GM12875 (cell line): Measurements from ENCODE around the gene NHEJ1.

Experiments
- H3K4me3 ChIP-seq: one replicate; pipeline ENCODE4 v1.5.1; 2011; ENCODE audit warnings: low read depth, low read length, control low read depth
- TF ChIP-seq, protein P1 (sequence below): IDR thresholded peaks from 2 replicates; pipeline ENCODE4 v1.5.1; 2011; ENCODE audit warnings: low read depth, mild to moderate bottlenecking, control low read depth, inconsistent platforms, low read length, moderate library complexity, borderline replicate concordance; ENCODE audit not compliant: insufficient read depth

NHEJ1 gene

DNA sequence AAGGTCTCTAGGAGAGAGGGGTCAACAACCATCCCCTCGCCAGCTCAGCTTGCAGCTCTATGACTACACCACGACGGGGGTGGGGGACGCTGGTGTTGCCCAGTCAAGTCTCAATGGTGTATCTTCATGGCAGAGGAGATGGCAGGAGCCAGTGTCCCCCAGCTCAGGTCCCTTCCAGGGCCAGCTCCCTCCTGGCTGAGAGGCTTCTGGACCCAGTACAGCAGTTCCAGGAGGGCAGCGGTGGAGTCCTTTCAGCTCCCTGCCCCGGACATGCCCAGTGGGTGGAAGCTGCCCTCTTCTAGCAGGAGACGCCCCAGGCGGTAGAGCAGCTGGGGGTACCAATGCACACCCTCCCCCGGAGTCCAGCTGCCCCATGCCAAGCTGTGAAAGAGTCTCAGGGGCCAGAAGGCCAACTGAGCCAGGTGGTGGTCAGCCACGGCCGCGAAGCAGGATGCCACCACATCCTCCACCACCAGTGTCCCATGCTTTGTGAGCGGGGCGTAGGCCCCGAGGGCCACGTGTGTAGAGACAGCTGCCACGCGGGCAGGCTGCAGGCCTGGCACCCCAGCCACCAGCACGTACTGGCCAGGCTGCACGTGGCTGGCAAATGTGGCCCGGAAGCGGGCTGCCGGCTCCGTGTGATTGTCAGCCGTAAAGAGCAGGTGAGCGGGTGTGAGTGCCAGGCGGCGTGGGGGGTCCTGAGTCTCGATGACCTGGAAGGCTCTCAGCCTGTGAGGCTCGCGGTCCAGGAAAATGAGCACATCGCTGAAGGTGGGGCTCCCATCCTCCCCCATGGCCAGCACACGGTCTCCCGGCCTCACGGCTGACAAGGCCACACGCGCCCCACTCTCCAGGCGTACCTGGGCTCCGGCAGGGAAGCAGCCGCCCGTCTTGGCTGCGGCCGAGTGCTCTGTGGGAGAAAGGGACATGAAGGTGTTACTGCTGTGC is 105.4 kb downstream of the NHEJ1 start:
- TF ChIP-seq, protein P1, sequence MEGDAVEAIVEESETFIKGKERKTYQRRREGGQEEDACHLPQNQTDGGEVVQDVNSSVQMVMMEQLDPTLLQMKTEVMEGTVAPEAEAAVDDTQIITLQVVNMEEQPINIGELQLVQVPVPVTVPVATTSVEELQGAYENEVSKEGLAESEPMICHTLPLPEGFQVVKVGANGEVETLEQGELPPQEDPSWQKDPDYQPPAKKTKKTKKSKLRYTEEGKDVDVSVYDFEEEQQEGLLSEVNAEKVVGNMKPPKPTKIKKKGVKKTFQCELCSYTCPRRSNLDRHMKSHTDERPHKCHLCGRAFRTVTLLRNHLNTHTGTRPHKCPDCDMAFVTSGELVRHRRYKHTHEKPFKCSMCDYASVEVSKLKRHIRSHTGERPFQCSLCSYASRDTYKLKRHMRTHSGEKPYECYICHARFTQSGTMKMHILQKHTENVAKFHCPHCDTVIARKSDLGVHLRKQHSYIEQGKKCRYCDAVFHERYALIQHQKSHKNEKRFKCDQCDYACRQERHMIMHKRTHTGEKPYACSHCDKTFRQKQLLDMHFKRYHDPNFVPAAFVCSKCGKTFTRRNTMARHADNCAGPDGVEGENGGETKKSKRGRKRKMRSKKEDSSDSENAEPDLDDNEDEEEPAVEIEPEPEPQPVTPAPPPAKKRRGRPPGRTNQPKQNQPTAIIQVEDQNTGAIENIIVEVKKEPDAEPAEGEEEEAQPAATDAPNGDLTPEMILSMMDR, result no peak
- H3K4me3 ChIP-seq, result no peak overlapping the region

DNA sequence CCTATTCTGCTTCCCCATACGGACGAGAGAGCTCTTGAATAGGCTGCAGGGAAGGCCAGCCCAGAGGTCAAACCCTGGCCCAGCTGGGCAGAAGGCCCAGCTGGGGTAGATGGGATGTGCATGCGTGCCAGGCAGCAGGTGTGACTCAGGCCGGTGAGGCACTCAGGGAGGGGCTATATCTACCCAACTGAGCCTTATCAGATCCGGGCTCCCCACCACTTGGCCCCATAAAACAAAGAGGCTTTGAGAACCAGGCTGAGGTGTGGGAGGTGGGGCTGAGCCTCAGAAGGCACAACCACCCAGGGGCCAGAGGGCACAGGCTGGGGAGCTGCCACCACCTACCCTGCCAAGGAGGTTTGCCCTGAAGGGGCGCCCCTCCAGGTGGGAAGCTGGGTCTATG is 111.3 kb downstream of the NHEJ1 start:
- TF ChIP-seq, protein P1, result no peak
- H3K4me3 ChIP-seq, result no peak overlapping the region

DNA sequence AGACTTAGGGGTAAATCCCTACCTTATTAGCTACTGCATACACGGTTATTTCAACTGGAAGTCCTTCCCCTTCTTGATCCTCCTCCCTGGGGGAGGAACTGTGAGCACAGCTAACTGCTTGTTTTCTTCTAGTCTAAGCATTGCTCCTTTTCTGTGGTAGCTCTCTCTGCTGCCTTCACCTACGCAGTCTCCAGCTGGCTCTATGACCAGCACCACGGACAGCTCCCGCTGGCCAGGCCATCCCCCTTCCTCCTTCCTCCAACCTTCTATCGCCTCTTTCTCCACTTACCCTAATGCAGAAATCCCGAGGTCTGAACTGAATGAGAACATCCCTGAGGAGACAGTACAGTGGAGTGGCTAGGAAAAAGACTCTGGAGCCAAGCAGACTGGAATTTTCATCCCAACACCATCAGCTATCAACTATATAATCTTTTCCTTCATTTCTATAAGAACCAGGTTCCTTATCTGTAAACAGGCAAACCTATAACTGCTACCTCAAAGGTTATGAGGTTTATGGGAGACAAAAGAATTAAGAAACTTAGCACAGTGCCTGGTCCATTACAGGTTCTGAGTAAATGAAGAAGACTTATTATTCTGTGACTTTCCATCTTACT is 114.6 kb downstream of the NHEJ1 start:
- TF ChIP-seq, protein P1, result no peak
- no peak overlapping the region for H3K4me3 ChIP-seq

DNA sequence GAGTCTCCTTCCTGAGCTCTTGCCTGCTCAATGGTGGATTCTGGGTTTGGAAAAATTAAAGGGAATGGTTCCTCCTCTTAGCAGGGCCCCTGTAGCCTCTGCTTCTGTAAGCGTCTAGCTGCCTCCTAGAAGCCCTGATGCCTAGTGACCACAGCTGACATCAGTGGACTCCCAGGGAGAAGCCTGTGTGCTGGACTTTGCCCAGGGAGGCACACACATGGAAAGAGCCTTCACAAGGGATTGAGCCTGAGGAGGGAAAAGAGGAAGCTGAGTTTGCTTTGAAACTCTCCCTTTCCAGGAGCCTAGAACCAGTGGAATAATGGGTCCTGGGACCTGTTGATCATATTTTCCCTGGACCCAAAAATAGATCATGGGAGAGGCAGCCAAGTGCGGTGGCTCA is 117.9 kb downstream of the NHEJ1 start:
- TF ChIP-seq, protein P1, result no peak
- H3K4me3 ChIP-seq, result no peak overlapping the region

DNA sequence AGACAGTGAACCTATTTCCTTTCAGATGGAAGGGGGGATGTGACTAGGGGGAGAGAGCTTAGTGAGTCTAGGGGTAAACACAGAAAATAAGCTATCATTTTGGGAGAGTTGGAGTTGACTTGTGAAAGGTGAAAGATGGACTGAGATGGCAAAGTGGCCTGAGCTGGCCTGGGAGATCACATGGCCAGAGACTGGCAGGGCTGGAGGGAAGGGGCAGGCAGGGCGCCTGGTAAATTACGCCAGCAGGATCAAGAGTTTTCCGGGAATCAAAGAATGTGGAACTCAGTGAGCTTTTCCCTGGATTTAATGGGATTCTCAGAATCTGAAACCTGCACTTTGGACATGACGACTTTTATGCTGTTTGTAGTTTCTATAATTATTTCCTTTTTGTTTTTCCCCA is 118.5 kb downstream of the NHEJ1 start:
- TF ChIP-seq, protein P1, result no peak
- H3K4me3 ChIP-seq, result no peak overlapping the region

DNA sequence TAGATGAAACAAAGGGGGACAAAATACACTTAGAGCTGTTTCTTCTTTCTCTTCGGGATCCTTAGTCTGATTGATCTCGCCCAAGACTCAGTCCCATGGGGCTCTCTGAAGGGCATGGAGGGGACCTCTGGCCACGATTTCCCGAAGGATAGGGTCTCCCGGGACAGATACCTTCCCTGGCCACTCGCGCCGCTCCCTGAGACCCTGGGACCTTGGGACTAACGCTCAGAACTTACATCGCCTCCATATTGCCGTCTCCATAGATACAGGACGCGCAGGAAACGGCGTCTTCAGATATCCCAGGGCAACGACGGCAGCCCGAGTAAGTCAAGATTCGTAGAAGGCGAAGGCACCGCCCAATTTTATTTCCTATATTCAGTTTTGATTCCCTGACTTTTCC is 119.4 kb downstream of the NHEJ1 start, which contains the start of gene CFAP65:
Gene CFAP65 (minus strand): TSS at position 265 of the 400 bp plus-strand sequence. CDS start 2,468 bp downstream, outside the sequence.
- H3K4me3 ChIP-seq, result no peak within 1 kb of the TSS
- TF ChIP-seq, protein P1, result no peak
